NCI-H510A (cell line): ENCODE results near the gene ZMYND10.
A peak's percentile ranks its signal among the peaks of the same experiment; 100 is the strongest.

Experiments used
- DNase-seq: peaks from one replicate; lab custom pipeline; 2025; lab: John Stamatoyannopoulos, UW

ZMYND10 gene

DNA sequence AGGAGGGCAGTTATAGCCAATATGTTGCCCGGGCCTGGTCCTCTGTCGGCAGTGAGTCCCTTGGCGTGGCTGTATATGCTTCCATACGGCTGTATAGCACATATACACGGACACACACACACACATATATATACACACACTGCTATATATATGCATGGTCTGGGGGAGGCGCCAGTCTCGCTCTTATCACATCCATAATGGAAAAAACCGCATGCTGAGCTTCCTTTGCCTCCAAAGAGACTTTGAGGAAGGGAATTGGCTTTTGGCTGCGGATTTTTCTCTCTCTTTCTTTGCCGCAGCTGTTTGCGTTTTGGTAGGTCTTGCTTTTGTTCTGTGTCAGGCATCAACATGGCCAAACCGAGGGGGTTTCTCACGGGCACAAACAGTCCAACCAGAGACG lies 25.1 kb upstream of the ZMYND10 start:
- DNase-seq, result no peak

DNA sequence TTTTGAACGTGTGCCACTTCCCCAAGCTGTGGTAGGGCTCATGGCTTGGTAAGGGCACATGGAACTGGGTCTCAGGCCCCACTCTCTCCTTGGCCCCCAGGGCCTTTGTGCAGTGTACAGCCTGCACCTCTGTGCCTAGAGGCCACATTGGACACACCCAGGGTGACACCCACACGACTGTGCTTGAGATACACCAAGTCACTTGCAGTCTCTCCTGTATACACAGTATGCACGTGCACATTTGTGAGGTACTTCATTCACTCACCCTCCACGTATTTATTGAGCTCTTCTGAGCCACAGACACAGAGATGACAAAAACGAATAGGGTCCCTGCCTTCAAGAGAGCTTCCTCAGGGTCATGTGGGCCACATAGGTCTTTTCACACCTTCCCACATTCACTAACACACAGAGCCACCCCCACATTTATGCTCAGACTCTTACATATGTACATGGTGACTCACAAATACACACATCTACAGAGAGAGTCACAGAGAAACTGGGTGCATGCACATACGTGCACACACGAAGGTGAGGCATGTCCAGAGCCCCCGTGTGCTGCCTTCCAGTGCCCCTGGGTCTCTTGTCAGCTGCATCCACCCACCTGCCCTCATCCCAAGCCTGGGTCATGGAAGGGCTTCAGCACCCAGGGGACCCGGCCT lies 23.6 kb upstream of the ZMYND10 start:
- no peak for DNase-seq

- no peak for DNase-seq
Observed at GRCh38 chr3:50365842-50366220, 20.3 kb upstream of the ZMYND10 start.

- DNase-seq, result no peak
Observed at GRCh38 chr3:50365080-50365841, 19.7 kb upstream of the ZMYND10 start.

- DNase-seq, result no peak
Observed at GRCh38 chr3:50364573-50365079, 19.1 kb upstream of the ZMYND10 start.

DNA sequence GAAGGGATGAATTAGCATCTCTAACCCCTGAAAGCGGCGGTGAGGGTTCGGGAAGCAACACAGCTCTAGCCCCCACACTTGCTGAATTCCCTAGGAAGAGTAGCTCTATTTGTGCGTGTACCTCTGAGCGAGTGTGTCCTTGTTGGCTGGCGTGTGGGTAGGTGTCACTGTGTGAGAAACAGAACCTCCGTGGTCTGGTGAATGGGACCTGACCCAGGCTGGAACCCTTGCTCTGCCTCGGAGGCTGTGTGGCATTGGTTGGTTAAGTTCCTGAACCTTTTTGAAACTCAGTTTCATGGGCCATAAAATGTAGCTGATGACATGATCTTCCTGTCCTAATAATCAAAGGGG lies 14.2 kb upstream of the ZMYND10 start:
- DNase-seq, result no peak

DNA sequence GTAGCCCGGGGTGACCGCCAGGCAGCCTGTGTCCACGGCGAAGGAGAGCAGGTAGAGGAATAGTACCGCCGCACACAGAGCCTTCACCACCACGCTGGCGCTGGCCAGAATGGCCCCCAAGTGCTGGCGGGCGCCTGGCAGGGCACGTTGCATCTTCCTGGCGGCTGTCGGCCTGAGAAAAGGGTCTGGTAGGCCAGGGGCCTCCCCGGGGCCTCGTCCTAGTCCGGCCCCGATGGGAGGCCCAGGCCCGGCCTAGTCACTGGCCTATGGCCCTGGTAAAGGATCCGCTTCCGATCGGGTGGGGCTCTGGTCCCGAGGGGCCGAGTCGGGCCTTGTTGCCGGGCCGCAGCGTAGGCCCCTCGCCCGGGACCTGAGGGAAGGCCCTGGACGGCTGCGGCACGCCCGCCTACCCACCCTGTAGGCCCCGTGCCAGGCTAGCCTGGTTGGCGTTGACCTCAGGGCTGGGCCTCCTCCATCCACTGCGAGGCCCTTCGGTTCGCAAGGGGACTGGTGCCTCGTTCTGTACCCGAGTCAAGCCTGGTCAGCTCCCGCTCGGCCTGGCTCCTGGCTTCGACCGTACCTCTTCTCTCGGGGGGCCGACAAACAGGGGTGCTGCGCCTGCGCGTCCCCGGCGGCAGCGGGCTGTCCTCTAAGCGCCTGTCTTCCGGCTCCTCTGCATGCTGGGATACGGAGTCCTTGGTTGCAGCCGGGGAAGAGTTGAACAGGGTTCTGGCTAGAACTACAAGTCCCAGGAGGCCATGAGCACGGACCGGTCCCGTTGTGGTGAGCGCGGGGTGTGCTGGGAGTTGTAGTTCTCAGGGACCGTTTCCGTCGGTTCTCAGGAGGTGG lies 13.6 kb upstream of the ZMYND10 start, which contains the start of gene TMEM115:
TMEM115 (minus strand) TSS at position 611 of the 849 bp plus-strand sequence; CDS start at position 153, 458 bp downstream.
- DNase-seq, result peak; percentile 85

DNA sequence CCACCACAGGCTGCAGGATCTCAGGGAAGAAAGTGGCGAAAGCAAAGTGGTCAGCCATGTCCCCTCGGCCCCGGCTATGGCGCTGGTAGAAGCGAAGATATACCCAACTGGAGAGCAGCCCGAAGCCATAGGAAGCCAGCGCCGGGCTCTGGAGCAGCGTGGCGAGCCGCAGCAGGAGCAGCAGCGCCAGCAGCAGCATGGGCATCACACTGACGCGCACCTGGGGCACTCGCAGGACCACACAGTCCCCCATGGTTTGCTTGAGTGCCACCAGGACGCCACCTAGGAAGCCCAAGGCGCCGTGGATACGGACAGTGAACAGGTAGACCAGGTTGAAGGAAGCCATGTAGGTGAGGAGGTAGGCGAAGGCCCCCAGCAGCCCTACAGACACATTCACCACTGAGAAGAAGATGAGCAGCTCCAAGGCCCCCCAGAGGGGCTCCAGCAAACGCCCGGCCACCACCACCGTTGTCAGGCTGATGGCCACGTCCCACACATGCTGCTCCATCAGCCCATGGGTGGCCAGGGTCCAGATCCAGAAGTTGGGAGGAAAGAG lies 12.9 kb upstream of the ZMYND10 start:
- no peak for DNase-seq

DNA sequence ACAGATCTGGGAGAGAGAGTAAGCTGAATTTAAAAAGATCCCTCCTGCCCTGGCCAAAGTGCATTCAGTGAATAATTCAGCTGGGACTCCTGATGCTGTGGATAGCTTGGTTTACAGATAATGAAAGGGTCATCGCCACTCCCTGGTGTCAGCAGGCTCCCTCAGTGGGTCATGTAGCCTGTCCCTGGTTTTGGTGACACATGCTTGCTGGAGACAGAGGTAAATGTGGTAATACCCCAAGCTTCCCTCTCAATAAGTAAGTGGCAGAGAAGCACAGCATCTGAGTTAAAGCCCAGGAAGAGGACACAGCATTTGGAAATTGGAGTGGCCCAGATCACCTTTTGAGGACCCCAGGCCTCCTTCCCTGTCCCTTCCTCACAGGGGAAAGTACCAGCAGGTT lies 11.9 kb upstream of the ZMYND10 start:
- DNase-seq, result no peak

DNA sequence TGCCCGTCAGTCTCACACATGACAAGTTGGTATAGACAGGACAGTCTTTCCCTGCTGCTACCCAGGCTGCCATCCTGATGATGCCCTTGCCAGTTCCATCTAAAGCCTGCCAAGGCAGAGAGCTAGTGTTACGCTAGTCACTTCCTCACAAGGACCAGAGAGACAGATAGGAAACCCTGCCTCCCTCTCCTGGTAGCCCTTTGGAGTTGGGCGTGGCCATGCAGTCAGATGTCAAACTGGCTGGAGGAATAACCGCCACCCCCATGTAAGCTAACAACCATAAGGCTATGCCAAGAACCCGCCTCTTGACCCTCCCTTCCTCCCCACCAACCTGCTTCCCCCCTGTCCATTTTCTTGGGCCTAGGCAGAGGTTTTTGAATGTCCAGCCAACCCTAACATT lies 11.0 kb upstream of the ZMYND10 start:
- no peak for DNase-seq

DNA sequence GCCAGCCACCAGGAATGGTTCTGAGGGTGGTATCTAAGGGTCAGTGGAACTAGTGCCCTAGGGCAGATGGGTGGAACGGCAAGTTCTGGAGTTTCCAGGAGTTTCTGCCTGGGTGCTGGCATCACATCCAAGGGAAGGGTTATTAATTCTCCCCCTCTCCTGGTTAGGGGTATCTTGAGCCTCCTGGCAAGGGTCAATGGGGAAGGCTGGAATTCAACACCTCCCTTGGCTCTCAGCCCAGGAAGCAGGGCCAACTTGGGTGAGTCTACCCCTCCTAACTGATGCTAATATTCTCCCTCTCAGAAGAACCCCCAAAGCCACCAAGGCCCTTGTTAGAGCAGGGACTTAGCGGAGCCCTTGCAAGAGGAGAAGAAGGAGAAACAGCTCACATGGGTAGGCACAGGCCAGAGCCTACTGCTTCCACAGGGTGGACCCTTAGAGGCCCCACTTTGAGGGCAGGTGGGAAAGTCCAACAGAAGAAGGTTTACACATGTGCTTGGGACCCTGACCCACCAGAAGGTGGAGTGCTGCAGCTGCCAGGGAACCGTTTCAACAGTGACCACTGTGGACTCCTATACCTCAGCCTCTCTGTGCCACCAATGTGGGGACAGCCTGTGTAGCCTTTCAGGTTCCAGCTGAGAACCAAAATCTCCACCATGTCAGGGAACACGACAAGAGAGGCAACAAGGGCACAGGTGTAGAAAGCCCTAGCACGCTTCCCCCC lies 10.5 kb upstream of the ZMYND10 start:
- DNase-seq, result no peak

DNA sequence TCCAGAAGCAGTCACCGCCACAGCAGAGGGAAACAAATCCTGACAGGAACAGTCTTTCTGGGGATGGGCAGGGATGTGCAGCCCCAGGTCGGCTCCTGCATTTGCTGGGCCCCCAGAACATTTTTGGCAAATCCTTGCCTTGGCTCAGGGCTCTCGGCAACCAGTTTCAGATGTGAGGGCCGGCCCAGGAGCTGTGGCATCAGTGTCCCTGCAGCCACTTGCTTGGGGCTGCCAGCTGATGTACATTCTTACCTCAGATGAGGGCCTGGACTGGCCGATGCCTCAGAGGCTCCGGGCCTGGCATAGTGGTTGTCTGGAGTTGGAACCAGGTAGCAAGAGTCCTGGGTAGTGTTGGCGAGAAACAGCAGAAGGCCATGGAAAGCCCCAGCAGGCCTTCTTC lies 9.3 kb upstream of the ZMYND10 start:
- DNase-seq, result no peak

DNA sequence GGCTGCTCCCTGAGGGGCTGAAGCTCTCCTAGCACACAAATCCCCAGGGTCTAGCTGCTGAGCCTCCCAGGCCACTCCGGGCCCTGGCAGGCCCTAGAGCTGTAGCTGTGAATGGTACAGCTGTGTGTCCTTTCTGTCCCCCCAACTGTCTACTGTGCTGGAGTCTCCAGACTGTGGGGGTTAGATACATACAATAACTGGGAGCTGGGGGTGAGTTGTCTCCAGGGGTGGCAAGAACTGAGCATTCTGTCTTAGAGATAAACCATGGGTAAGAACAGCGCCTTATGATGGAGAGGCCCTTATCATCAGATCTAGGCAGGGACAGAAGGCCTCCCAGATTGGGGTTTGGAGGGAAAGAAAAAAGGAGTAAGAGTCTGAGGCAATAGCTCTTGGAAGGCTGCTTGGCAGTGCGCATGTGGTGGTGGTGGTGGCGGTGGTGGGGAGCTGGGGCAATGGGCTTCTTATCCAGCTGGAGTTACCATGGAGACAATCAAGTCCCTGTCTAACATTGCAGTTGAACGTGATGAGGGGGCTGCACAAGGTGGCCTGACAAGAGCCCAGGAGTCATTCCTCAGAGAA lies 8.7 kb upstream of the ZMYND10 start:
- DNase-seq, result no peak

DNA sequence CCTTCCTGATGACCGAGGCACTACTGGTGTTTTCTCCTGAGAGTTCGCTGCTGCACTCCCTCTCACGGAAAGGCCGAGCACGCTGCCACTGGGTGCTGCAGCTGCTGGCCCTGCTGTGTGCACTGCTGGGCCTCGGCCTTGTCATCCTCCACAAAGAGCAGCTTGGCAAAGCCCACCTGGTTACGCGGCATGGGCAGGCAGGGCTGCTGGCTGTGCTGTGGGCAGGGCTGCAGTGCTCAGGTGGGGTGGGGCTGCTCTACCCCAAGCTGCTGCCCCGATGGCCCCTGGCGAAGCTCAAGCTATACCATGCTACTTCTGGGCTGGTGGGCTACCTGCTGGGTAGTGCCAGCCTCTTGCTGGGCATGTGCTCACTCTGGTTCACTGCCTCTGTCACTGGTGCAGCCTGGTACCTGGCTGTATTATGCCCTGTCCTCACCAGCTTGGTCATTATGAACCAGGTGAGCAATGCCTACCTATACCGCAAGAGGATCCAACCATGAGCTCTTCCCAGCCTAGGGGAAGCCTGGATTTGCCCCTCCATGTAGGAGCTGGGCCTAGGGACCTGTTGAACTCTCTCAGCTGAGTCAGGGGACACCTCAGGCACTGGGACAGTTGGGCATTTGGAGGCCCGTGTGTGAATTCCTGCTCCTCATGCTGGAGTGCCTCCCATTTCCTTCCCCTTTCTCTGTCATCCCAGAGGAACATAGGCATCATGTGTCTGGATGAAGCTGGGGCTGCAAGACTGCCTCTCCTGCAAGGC lies 7.9 kb upstream of the ZMYND10 start:
- no peak for DNase-seq

DNA sequence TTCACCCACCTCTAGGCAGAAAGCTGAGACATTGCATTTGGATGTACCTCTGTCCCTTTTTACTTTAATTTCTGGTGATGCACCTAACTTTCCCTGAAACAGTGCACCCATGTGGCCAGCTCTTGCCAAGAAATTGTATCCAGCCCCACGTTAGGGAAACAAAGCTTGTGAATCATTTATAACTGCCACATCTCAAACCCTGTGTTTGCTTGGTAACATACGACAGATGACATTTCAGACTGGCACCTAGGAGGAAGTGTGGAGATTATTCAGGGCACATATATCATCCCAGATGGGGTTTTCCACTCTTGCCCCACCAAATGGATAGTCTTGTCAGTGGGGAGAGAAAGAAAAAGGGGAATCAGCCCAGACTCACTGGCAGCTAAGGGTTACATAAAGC lies 7.2 kb upstream of the ZMYND10 start:
- no peak for DNase-seq

DNA sequence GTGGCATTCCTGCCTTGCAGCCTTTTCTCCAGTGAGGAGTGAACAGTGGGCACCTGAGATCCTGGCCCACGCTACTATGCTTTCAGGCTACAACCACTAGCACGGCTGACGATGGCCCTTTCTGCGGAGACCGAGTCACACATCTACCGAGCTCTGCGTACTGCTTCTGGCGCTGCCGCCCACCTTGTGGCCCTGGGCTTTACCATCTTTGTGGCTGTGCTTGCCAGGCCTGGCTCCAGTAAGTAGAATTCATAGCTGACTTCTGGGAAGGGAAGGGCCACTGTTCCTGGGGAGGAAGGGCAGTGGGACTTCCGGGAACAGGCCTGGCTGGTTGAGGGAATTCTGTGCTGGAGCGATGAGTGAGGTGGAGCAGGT lies 5.8 kb upstream of the ZMYND10 start:
- DNase-seq, result no peak

- peak; percentile 75 for DNase-seq
Observed at GRCh38 chr3:50350527-50351322, 5.2 kb upstream of the ZMYND10 start, which contains the start of the genes CYB561D2 and NPRL2. TSS of gene CYB561D2 (plus strand) at chr3:50350862. CDS start at chr3:50351434, 572 bp downstream. TSS of gene NPRL2 (minus strand) at chr3:50350775. CDS start at chr3:50350652, 123 bp downstream.

DNA sequence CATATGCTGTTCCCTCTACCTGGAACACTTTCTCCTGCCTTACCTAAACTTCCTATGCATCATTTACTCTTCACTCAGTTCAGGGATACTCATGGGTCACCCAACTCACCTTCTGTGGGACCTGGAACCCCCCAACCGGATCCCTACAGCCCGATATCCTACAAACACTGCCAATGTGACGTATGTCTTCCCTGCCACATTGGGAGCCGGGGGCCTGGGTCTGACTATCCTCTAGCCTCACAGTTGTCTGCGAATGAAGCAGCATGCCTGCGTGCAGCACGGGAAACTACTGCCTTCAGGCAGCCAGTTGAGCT lies 4.6 kb upstream of the ZMYND10 start:
- DNase-seq, result no peak

GRCh38 chr3:50347187-50347813 lies 1.8 kb upstream of the ZMYND10 start:
- peak; percentile 42 for DNase-seq
